GM12878 (cell line): ENCODE measurements around the gene NRXN3.

ENCODE experiments used
- ELK1 ChIP-seq: IDR thresholded peaks from 2 replicates; pipeline ENCODE4 v1.6.1; 2012; ENCODE audit warnings: low read depth, low read length, improper control_type of control experiment
- RAD21 ChIP-seq: IDR thresholded peaks from 2 replicates; pipeline ENCODE4 v1.6.1; 2011; ENCODE audit warnings: mild to moderate bottlenecking, low read depth, low read length, moderate library complexity; ENCODE audit not compliant: insufficient read depth
- SMC3 ChIP-seq: IDR thresholded peaks from 2 replicates; pipeline ENCODE4 v1.6.1; 2011; ENCODE audit warnings: low read length, improper control_type of control experiment, borderline replicate concordance
- SUZ12 ChIP-seq: fragments of 200-600 bp; sonication (generic); IDR thresholded peaks from one replicate; pipeline ENCODE4 v1.6.1; 2018; ENCODE audit warnings: antibody characterized with exemption, mild to moderate bottlenecking; ENCODE audit not compliant: unreplicated experiment
- ZBTB11 ChIP-seq: fragments of 450-650 bp; formaldehyde crosslinking; IDR thresholded peaks from 2 replicates; pipeline ENCODE4 v1.5.0; 2022; ENCODE audit warnings: mild to moderate bottlenecking, missing genetic modification characterization

- no peak for TF ChIP-seq SMC3
- no peak for TF ChIP-seq SUZ12
- TF ChIP-seq ZBTB11 (CRISPR knock-in tag) = no peak
- no peak for TF ChIP-seq ELK1
- no peak for TF ChIP-seq RAD21
Observed at GRCh38 chr14:79199217-79199616, 1029.0 kb downstream of the NRXN3 start.
